ENCODE measurements around the gene PIPOX. TPM values are rescaled to one million over a fixed set of nuclear protein-coding genes. Genes with fewer than 3 reads are reported as not detected.
A peak's percentile ranks its signal among the peaks of the same experiment; 100 is the strongest.

PIPOX gene
- total and polyA plus RNA-seq, 2 of the 8 experiments (the other 6 are each of a cell fraction or from before 2014, with no cell fraction given) = 57.2 to 99.6 TPM

DNA sequence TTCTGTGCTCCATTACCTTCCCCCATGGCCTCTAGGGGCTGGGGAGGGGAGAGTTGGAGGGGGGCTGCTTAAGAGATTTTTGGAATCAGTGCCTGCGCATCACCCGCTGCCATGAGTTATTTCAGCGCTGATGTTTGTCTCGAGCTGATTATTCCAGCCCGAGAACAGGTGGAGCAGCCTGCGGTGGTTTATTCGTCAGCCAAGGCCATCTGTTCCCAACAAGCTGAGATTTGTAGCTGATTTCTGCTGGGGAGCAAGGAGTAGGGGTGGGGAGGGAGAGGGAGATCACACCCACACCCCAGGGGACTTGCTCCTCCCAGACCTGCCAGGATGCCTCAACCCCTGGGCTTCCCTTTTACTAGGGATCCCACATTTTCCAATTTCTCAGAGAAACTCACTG lies 23.1 kb downstream of the PIPOX start:
- Histone ChIP-seq H2BK5ac (ENCODE audit: low read depth, low read length) (0 out of 2 replicates have a peak overlapping the region, but pooled peaks have one; percentile 52), H2BK120ac (replicated peaks; ENCODE audit: low read depth, low read length) (no peak overlapping the region), H3K4me1 (replicated peaks in 1 of 4; ENCODE audit: control insufficient read depth in 3 of 4, insufficient read depth in 4 of 4, low read length in 3 of 4) (peaks cover 14 to 29% (median 17%) of the 10 kb centered on the region in 4 experiments), H2AK5ac (ENCODE audit: low read depth, low read length) (no peak overlapping the region), H3K23me2 (ENCODE audit: low read depth, low read length) (no peaks in the 10 kb centered on the region), H3K18ac (ENCODE audit: extremely low read depth, low read length) (no peak overlapping the region), H4K8ac (ENCODE audit: extremely low read depth, insufficient read depth, low read length) (no peak overlapping the region), H3K36me3 (ENCODE audit: control insufficient read depth in 2 of 4, insufficient read depth in 4 of 4, low read length in 3 of 4) (no peaks in the 10 kb centered on the region), H3K4ac (replicated peaks; ENCODE audit: insufficient read length, low read depth, low read length) (no peak overlapping the region), H4K91ac (replicated peaks; ENCODE audit: insufficient read length, low read length) (no peak overlapping the region), H2BK20ac (ENCODE audit: low read length) (no peak overlapping the region), H3K79me2 (ENCODE audit: control insufficient read depth in 1 of 2, insufficient read depth in 2 of 2, low read length in 2 of 2) (no peaks in the 10 kb centered on the region), H2AFZ (ENCODE audit: low read length) (no peak overlapping the region), H3K27ac (ENCODE audit: low read depth, low read length) (no peak overlapping the region), H3K27me3 (replicated peaks in 1 of 4; ENCODE audit: control insufficient read depth in 3 of 4, extremely low read depth in 1 of 4, insufficient read depth in 3 of 4, low read length in 3 of 4) (0 out of 7 replicates have a peak, but pooled peaks cover 0 to 2% (median 0%) of the 10 kb centered on the region in 4 experiments), H3K79me1 (ENCODE audit: low read depth, low read length) (no peaks in the 10 kb centered on the region), H2BK12ac (ENCODE audit: low read depth, low read length) (peak overlapping the region; percentile 46; the same call in 1 of the 2 replicates), H4K5ac (ENCODE audit: insufficient read length, low read depth, low read length) (no peak overlapping the region), H3K9me3 (ENCODE audit: insufficient read depth in 2 of 2, low read depth in 1 of 2, low read length in 1 of 2) (no peaks in the 10 kb centered on the region), H3K56ac (replicated peaks; ENCODE audit: insufficient read length, low read depth, low read length) (no peak overlapping the region), H4K20me1 (replicated peaks in 1 of 2; ENCODE audit: control insufficient read depth in 1 of 2, insufficient read depth in 2 of 2, low read length in 2 of 2) (no peaks in the 10 kb centered on the region), H3K9ac (replicated peaks in 1 of 4; ENCODE audit: extremely low read depth in 1 of 4, low read depth in 3 of 4, low read length in 3 of 4) (no peak overlapping the region), H2BK15ac (ENCODE audit: low read length) (0 out of 2 replicates have a peak overlapping the region, but pooled peaks have one; percentile 95), H3K4me3 (ENCODE audit: extremely low read depth in 1 of 4, insufficient read depth in 2 of 4, low read depth in 3 of 4, low read length in 4 of 4) (no peak overlapping the region), H3K14ac (ENCODE audit: insufficient read length) (no peak overlapping the region), H3K23ac (ENCODE audit: insufficient read length) (no peak overlapping the region), H3K4me2 (ENCODE audit: insufficient read depth in 1 of 2, low read depth in 2 of 2, low read length in 2 of 2) (no peak overlapping the region)
- CTCF ChIA-PET (ENCODE audit: partially characterized antibody) = no interaction called here
- POLR2A ChIA-PET (ENCODE audit: partially characterized antibody) = interaction anchor here (0.7 to 1.5 kb wide), 6 partner anchors 11 to 81 kb away, joined by 3 to 7 read pairs (median 3); partner anchors contain the start of gene PIPOX
- FAIRE-seq = no peak
- DNase-seq (ENCODE audit: low read depth in 1 of 2, low spot score in 2 of 2) = no peak
- 96% methylated on average over 7 of the region's 7 CpGs; no CpG with 5 or more reads in 1 of the 2 experiments for WGBS, 2 experiments (ENCODE audit: extremely low coverage in 1 of 2, insufficient coverage in 1 of 2, insufficient read length in 1 of 2, insufficient replicate concordance in 2 of 2, low coverage in 1 of 2, low lambda C conversion rate in 2 of 2, missing lambda C conversion rate in 1 of 2)
- TF ChIP-seq RBBP5 (IDR thresholded peaks at IDR 0.05; ENCODE audit: borderline replicate concordance, low read depth, low read length) (no peak), CEBPB (IDR thresholded peaks at IDR 0.05; ENCODE audit: low read depth, low read length) (no peak), TEAD4 (IDR thresholded peaks at IDR 0.05; ENCODE audit: low read depth, low read length) (no peak)
